CD14-positive monocyte (primary cell): ENCODE measurements around the gene ERVH48-1. TPM values are rescaled to one million over a fixed set of nuclear protein-coding genes. Genes with fewer than 3 reads are reported as not detected.
"Not testable (repeated sequence)": the region's sequence is repeated elsewhere in the genome, so short reads cannot be mapped to it uniquely, and the experiment has no call there.

Experiments used
- DNase-seq, 3 donors: peaks; one replicate each; pipeline ENCODE4 v3.0.0-alpha.2; 2011 to 2022
- H2AFZ ChIP-seq: 2 replicates; pipeline ENCODE4 v1.6.0; 2012; ENCODE audit warnings: mild to moderate bottlenecking, low read depth, low read length, inconsistent platforms; ENCODE audit not compliant: insufficient read depth, poor library complexity, severe bottlenecking
- H3K27ac ChIP-seq, 2 donors: 1 replicate in 1 of 2; 2 replicates in 1 of 2; pipeline ENCODE4 v1.5.1; 2012 to 2013; ENCODE audit warnings: low read length in 2 of 2, control low read depth in 1 of 2, inconsistent platforms in 1 of 2, low read depth in 1 of 2, mild to moderate bottlenecking in 1 of 2
- H3K27me3 ChIP-seq, 2 donors: one replicate each; pipeline versions ENCODE4 v1.6.0 to v1.6.1; 2011 to 2013; ENCODE audit warnings: low read length in 2 of 2; ENCODE audit not compliant: control insufficient read depth in 2 of 2, insufficient read depth in 2 of 2
- H3K36me3 ChIP-seq, 2 donors: replicated peaks in 1 of 2; 1 replicate in 1 of 2; 2 replicates in 1 of 2; pipeline versions ENCODE4 v1.5.1 to v1.6.1; 2012 to 2013; ENCODE audit warnings: low read length in 2 of 2, control low read depth in 1 of 2, inconsistent platforms in 1 of 2, mild to moderate bottlenecking in 1 of 2; ENCODE audit not compliant: insufficient read depth in 2 of 2, control insufficient read depth in 1 of 2
- H3K4me1 ChIP-seq, 2 donors: 1 replicate in 1 of 2; 2 replicates in 1 of 2; pipeline versions ENCODE4 v1.5.1 to v1.6.1; 2012 to 2013; ENCODE audit warnings: low read length in 2 of 2, control low read depth in 1 of 2, inconsistent platforms in 1 of 2, mild to moderate bottlenecking in 1 of 2, moderate library complexity in 1 of 2; ENCODE audit not compliant: insufficient read depth in 2 of 2, control insufficient read depth in 1 of 2
- H3K4me2 ChIP-seq: replicated peaks from 2 replicates; pipeline ENCODE3; 2012; ENCODE audit warnings: low read length, moderate library complexity, mild to moderate bottlenecking; ENCODE audit not compliant: poor library complexity, severe bottlenecking; ENCODE audit errors: extremely low read depth
- H3K4me3 ChIP-seq, 3 experiments: fragments of 200-600 bp in 1 of 3; sonication (generic) in 1 of 3; replicated peaks in 1 of 3; 1 replicate in 2 of 3; 2 replicates in 1 of 3; pipeline ENCODE4 v1.5.1; 2011 to 2013; ENCODE audit warnings: low read length in 3 of 3, mild to moderate bottlenecking in 3 of 3, control low read depth in 2 of 3, low read depth in 2 of 3, inconsistent platforms in 1 of 3, moderate library complexity in 1 of 3
- H3K79me2 ChIP-seq: 2 replicates; pipeline ENCODE4 v1.6.0; 2012; ENCODE audit warnings: mild to moderate bottlenecking, control low read depth, inconsistent platforms, low read length, moderate library complexity; ENCODE audit not compliant: insufficient read depth
- H3K9ac ChIP-seq: 2 replicates; pipeline ENCODE4 v1.6.0; 2017; ENCODE audit warnings: low read length, mild to moderate bottlenecking; ENCODE audit not compliant: insufficient read depth, poor library complexity, severe bottlenecking
- H3K9me3 ChIP-seq, 2 donors: replicated peaks in 1 of 2; 1 replicate in 1 of 2; 2 replicates in 1 of 2; pipeline versions ENCODE4 v1.5.1 to v1.6.1; 2012 to 2013; ENCODE audit warnings: low read length in 2 of 2, control low read depth in 1 of 2; ENCODE audit not compliant: control insufficient read depth in 1 of 2, insufficient read depth in 1 of 2
- H4K20me1 ChIP-seq: 2 replicates; pipeline ENCODE4 v1.6.0; 2012; ENCODE audit warnings: mild to moderate bottlenecking, low read length, control low read depth, moderate library complexity; ENCODE audit not compliant: insufficient read depth
- H3K27ac Mint-ChIP-seq, 7 donors: one replicate each; pipeline ENCODE4 v1.8.0; 2020; ENCODE audit warnings: mild to moderate bottlenecking in 7 of 7, mixed read lengths in 7 of 7, moderate library complexity in 6 of 7, inconsistent platforms in 2 of 7
- H3K27me3 Mint-ChIP-seq, 3 donors: one replicate each; pipeline ENCODE4 v1.8.0; 2021 to 2022; ENCODE audit warnings: low read depth in 3 of 3, mild to moderate bottlenecking in 3 of 3, mixed read lengths in 3 of 3, moderate library complexity in 3 of 3, inconsistent platforms in 1 of 3
- H3K36me3 Mint-ChIP-seq, 2 donors: one replicate each; pipeline ENCODE4 v1.8.0; 2020; ENCODE audit warnings: mixed read lengths in 2 of 2, inconsistent platforms in 1 of 2, mild to moderate bottlenecking in 1 of 2
- H3K4me1 Mint-ChIP-seq: one replicate; pipeline ENCODE4 v1.8.0; 2020; ENCODE audit warnings: mild to moderate bottlenecking, mixed read lengths
- H3K4me3 Mint-ChIP-seq, 2 donors: one replicate each; pipeline ENCODE4 v1.8.0; 2020; ENCODE audit warnings: mild to moderate bottlenecking in 2 of 2, mixed read lengths in 2 of 2, moderate library complexity in 1 of 2
- H3K9me3 Mint-ChIP-seq, 7 donors: one replicate each; pipeline ENCODE4 v1.8.0; 2020 to 2022; ENCODE audit warnings: mixed read lengths in 7 of 7, mild to moderate bottlenecking in 6 of 7, moderate library complexity in 6 of 7, inconsistent platforms in 2 of 7
- WGBS: methylation state at CpG from one replicate; pipeline ENCODE4 v1.1.5; 2013; ENCODE audit warnings: missing lambda C conversion rate; ENCODE audit not compliant: insufficient coverage; 5-methylcytosine and 5-hydroxymethylcytosine counted together
- intact Hi-C, 2 donors: fragments of 100-400 bp; cut with micrococcal nuclease; formaldehyde crosslinking; loops; one replicate each; pipeline versions ENCODE4 v1.15.0 to v1.15.1; 2023
- polyA plus RNA-seq, 3 donors: library from polyadenylated mRNA; depleted of rRNA in 1 of 3; unstranded in 2 of 3; stranded (reverse) in 1 of 3; fragments of 300-500 nt in 2 of 3; fragments of >200 nt in 1 of 3; fragmentation: Illumina TruSeq in 2 of 3; gene quantifications; 1 replicate in 2 of 3; 2 replicates in 1 of 3; pipeline ENCODE4 v1.2.3, GENCODE V29; 2012 to 2021
- TF ChIP-seq, protein P1 (sequence below): fragments of 200-600 bp; IDR thresholded peaks from one replicate; pipeline ENCODE4 v1.8.0; 2022; ENCODE audit warnings: antibody characterized with exemption, mild to moderate bottlenecking

ERVH48-1 gene
- polyA plus RNA-seq, 3 donors: not detected

DNA sequence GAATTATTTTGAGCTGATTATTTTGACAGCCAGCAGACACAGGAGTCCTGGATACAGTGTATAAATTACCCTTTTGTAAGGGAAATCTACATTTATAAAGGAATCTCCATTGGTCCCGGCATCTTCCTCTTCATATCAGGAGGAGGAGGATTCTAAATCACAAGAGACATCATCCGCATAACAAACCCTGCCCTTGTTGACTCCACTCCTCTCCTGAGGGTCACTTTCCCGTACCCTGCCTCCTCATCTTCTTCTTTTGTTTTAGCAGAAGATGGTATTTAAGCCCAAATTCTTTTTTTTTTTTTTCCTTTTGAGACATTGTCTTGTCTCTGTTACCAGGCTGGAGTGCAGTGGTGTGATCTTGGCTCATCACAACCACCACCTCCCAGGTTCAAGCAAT is 34.3 kb upstream of the ERVH48-1 start:
- Histone ChIP-seq H3K4me2 (no peak overlapping the region), H3K4me1 (no peaks in the 10 kb centered on the region), H3K4me3 (no peak overlapping the region), H4K20me1 (no peaks in the 10 kb centered on the region), H3K79me2 (no peaks in the 10 kb centered on the region), H3K36me3 (no peaks in the 10 kb centered on the region), H3K27me3 (no peaks in the 10 kb centered on the region), H2AFZ (no peak overlapping the region), H3K27ac (no peak overlapping the region), H3K9ac (no peak overlapping the region), H3K9me3 (no peaks in the 10 kb centered on the region)
- H3K9me3 Mint-ChIP-seq: peaks cover 0 to 11% (median 0%) of the 10 kb centered on the region in 7 donors
- no peak overlapping the region for H3K4me3 Mint-ChIP-seq
- no peaks in the 10 kb centered on the region for H3K36me3 Mint-ChIP-seq
- H3K27me3 Mint-ChIP-seq: peaks cover 3 to 4% (median 4%) of the 10 kb centered on the region in 3 donors
- TF ChIP-seq, protein P1, sequence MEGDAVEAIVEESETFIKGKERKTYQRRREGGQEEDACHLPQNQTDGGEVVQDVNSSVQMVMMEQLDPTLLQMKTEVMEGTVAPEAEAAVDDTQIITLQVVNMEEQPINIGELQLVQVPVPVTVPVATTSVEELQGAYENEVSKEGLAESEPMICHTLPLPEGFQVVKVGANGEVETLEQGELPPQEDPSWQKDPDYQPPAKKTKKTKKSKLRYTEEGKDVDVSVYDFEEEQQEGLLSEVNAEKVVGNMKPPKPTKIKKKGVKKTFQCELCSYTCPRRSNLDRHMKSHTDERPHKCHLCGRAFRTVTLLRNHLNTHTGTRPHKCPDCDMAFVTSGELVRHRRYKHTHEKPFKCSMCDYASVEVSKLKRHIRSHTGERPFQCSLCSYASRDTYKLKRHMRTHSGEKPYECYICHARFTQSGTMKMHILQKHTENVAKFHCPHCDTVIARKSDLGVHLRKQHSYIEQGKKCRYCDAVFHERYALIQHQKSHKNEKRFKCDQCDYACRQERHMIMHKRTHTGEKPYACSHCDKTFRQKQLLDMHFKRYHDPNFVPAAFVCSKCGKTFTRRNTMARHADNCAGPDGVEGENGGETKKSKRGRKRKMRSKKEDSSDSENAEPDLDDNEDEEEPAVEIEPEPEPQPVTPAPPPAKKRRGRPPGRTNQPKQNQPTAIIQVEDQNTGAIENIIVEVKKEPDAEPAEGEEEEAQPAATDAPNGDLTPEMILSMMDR: no peak
- intact Hi-C loops: no loop called here
- WGBS: no CpG with 5 or more reads among the region's 3 CpGs
- H3K27ac Mint-ChIP-seq: peak overlapping the region in 1 of 7 donors; percentile 54
- H3K4me1 Mint-ChIP-seq: no peaks in the 10 kb centered on the region
- DNase-seq: no peak

DNA sequence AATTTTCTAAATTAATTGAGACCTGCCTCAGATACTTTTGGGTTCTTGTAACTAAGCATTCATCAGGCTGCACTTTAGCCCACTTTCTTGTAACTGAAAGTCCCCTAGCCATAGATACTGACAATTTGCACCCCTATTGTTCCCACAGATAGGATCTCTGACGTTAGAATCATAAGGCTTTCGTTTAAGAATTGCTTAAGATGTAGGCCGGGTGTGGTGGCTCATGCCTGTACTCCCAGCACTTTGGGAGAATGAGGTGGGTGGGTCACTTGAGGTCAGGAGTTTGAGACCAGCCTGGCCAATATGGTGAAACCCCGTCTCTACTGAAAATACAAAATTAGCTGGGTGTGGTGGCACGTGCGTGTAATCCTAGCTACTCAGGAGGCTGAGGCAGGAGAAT is 32.7 kb upstream of the ERVH48-1 start:
- not testable (repeated sequence) for H3K4me1 ChIP-seq

More for the DNA sequence above, 32.7 kb upstream of the ERVH48-1 start:
- H3K36me3 ChIP-seq, H2AFZ ChIP-seq, H3K27me3 ChIP-seq, H3K27ac ChIP-seq, DNase-seq, H4K20me1 ChIP-seq, H3K9ac ChIP-seq, H3K4me1 Mint-ChIP-seq, H3K9me3 ChIP-seq, H3K36me3 Mint-ChIP-seq, H3K4me3 ChIP-seq, intact Hi-C loops, H3K4me3 Mint-ChIP-seq, H3K27me3 Mint-ChIP-seq, H3K4me2 ChIP-seq, H3K27ac Mint-ChIP-seq, H3K79me2 ChIP-seq: not testable (repeated sequence)
- H3K9me3 Mint-ChIP-seq: peaks cover 0 to 16% (median 0%) of the 10 kb centered on the region in 7 donors
- WGBS: no CpG with 5 or more reads among the region's 6 CpGs
